Left renal cortex interstitium (tissue), 4 donors: ENCODE data around the gene LRP1B. TPM values are rescaled to one million over a fixed set of nuclear protein-coding genes. Genes with fewer than 3 reads are reported as not detected.

Experiments
- DNase-seq, 4 donors: peaks; one replicate each; pipeline ENCODE4 v3.0.0-alpha.2; 2013; ENCODE audit warnings: low read depth in 4 of 4, low spot score in 2 of 4, missing footprints in 1 of 4
- polyA plus RNA-seq, 4 donors: library from polyadenylated mRNA; unstranded; fragments of 120-200 nt; gene quantifications; one replicate each; pipeline ENCODE4 v1.2.1, GENCODE V29; 2013; ENCODE audit not compliant: insufficient read length in 4 of 4

LRP1B gene
- polyA plus RNA-seq = under 1 TPM; 0.82 to 0.99 (median 0.93) TPM

DNA sequence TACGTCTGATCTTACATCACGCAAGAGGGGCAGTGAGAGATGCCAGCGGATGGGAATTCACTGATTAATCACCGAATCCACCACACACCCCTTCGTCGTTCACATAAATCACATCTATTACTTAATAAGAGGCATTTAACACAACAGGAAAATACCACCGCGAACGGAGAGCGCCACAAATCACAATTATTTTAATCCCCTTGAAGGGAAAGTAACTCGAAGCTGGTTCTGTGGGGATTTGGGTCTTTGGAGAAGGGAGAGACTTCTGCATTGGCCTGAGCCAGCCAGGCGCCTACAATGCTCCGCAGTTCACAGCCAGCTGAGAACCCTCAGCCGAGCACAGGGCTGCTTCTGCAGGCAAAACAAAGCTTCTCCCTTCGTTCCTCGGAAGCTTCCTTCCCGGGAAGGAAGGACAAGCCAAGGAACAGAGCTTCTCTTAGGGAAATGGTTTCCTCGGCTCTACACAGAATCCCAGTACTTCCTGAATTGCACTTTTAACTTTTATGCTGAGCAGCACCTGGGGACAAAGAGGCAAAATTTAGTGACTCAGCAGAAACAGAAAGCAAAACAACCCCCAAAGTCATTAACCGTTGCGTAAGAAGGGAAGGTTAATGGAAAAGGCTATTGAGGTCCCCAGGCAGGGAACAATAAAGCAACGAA, at the start of gene LRP1B:
Gene LRP1B, minus strand, starts transcription at position 7 of the 660 bp plus-strand sequence. CDS start 287 bp downstream, outside the sequence.
- DNase-seq = peak; percentile 26 to 71 (median 51)

GRCh38 chr2:142179686-142180085, 48.9 kb upstream of the LRP1B start:
- no peak for DNase-seq

GRCh38 chr2:142178604-142179003, 47.8 kb upstream of the LRP1B start:
- DNase-seq = no peak

DNA sequence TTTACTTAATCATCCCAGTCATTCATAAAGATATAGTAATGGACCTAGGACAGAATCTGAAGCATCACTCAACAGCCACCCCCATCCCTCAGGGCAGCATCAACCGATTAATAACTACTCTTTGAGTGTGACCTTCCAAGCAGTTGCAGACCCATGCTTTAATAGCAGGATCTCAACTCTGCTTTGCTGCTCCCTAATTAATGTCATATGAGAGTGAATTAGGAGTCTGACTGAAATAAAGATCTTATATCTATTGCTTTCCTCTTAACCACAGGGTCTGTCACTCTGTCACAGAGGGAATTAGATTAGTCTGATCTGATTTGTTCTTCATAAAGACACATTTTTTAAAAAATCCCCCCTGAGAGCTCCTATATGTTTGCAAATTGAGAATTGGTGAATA, 46.1 kb upstream of the LRP1B start:
- no peak for DNase-seq

- DNase-seq = no peak
These were observed 45.1 kb upstream of the LRP1B start for GRCh38 chr2:142175813-142176338.

DNA sequence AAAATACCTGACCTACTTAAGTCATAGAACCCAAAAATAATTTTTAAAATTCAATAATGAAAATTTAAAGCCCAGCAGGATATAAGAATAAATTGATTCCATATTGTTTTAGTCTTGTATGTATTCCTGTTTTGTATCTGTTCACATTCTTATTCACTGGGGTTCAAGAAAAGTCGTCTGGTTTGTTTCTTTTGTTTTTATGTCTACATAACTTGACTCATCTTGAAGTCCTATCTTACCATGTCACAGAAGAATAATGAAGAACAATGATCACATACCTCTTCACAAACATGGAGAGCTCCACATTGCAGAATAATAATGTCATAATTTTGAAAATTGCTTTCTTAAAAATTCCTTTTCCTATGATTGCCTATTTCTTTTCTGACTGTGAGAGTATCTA, 43.4 kb upstream of the LRP1B start:
- DNase-seq = no peak

- no peak for DNase-seq
These were observed 40.0 kb upstream of the LRP1B start for GRCh38 chr2:142170847-142171246.

- no peak for DNase-seq
These were observed 35.0 kb upstream of the LRP1B start for GRCh38 chr2:142165790-142166189.

DNA sequence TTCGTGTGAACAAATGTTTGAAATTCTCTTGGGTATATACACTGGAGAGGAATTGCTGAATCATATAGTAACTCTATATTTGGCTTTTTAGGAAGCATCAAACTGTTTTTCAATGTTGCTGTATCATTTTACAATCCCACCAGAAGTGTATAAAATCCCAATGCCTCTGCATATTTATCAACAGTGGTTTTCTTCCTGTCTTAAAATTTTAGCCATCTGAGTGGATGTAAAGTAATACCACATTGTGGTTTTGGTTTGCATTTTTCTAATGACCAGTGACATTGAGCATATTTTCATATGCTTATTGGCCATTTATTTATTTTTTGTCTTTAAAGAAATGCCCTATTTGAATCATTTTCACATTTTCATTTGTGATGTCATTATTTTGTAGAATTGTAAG, 22.8 kb upstream of the LRP1B start:
- DNase-seq = no peak

DNA sequence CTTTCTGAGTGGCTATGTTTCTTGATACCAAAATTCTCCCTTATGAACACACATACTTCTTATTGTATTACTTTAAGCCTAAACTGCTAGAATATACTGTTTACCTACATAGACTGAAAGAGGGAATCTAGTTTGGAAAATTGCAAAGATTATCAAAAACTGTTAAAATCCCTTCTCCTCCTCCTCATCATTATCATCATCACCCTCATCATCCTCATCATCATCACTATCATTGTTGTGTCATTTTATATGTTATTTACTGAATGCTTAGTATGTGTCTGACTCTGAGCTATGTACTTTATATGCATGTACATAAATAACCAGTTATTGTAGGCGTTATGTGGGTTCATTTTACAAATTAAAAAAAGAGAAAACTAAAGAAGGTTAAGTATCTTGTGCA, 19.6 kb upstream of the LRP1B start:
- no peak for DNase-seq

GRCh38 chr2:142144547-142144946, 13.7 kb upstream of the LRP1B start:
- DNase-seq = no peak

DNA sequence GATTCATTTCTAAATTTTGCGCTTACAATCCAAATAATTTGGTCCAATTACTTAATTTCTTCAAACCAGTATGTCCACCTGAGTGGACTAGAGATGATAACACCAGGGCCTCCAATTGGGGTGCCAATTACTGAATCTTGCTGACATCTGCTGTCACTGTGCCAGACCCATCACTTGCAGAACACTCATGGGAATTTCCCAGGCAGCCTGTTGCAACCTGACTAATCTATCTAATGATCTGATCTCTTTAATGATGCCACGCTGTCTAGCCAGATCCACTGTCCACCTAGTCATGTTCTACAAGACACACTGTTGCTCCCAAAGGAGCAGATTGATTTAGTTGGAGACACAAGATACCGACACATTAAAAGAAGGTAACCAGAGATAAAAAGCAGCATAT, 11.8 kb upstream of the LRP1B start:
- DNase-seq = no peak

DNA sequence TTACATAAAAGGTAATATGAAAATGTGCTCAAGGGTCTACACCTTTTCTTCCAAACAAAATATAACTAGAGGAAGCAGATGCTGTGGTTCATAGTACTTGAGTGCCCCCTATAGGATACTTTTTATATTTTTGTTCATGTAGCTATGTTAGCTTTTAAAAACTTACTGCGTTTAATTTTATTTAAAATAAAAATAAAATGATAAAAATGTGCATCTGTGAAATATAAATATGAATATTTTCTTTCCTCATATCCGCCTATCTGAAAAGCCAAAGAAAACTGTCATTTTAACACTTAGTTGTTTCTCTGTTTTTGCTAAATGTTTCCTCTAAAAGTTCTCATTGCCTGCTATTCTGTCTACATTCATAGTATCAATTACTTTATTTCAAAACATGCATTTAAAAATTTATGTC, 9.6 kb upstream of the LRP1B start:
- peak in 1 of 4 donors; percentile 29 for DNase-seq

DNA sequence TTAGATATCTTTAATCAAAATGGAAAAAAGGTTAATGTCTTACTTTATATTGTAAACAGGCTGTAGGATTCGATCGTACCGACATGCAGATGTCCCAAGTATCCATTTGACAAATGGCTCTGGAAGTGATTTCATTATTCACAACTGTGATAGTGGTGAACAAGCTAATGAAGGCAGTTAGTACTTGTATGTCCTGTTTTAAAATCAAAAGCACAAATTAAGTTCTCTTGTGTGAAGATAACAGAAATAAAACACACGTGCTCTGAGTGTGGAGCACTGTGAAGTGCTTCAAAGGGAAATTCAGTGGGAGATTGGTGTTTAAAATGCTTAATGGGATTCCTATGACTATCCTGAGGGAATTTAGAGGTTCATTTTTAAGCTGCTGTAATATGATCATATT, 8.6 kb upstream of the LRP1B start:
- no peak for DNase-seq

GRCh38 chr2:142136571-142136970, 5.8 kb upstream of the LRP1B start:
- DNase-seq = no peak

DNA sequence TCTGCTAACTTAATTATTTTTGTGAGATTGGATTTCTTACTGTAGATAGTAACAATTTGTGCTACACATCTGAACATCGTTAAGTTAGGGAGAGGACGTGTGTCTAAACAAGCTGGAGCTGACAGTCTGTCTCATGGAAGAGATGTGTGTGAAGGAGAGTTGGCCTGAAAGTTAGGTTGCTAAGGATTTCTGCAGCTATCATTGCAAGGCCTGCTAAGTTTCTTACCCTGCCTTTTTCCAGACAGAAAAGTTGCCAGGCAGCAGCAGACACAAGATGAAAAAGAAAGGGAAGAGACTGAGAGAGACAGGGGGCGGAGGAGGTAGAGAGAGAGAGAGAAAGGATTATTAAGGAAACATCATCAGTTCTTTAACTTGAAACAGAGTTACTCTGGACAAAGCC, 4.1 kb upstream of the LRP1B start:
- DNase-seq = no peak

- DNase-seq = peak; percentile 56 to 79 (median 67)
These were observed 456 bp downstream of the LRP1B start for GRCh38 chr2:142130111-142131009.

DNA sequence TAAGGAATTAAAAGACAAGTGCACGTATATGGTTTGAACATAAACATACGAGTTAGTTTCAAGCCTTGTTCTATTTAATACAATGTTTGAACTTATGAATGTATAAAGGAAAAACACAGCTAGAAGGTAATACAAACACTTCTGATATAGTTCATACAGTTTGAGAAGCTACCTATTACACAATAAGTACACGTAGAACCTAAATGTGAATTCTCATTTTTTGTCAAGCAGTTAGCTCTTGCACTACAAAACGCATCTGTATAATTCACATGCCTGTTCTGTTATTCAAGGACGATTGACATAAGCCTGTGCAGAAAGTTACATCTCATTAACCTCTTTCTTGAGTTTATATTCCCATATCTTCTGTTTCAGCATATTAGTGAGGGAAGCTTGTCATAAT, 2.7 kb downstream of the LRP1B start:
- no peak for DNase-seq

DNA sequence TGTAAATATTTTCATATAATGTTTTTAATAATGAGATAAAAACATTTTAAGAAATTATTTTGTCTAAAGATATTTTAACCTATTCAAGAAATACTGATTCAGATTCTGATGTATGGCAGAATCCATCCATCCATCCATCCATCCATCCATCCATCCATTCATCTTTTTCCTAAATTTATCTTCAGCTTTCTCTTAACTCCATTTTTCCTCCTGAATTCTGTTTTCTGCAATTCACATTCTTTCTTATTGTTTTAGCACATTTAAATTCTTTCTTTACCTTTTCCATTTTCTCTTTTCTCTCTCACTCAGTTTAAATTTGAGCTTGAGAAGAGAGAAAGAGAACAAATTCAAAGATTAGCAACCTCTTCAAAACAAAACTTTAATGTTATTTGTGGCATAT, 3.6 kb downstream of the LRP1B start:
- DNase-seq = no peak

DNA sequence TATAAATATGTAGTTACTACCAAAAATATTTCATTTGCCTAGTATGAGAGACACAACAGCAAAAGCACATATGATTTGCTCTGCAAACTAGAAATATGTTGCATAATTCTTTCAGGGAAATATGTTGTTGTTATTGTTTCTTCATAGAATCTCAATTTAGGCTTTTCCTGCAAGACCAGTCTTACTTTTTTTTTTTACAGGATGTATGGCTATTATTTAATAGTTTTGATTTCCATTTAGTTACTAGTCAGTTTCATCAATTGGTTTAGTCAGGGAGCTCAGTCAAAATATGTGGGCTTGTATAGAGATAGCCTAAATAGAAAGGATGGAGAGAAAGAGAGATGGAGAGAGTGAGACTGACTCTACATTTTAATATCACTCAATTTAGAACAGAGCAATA, 6.1 kb downstream of the LRP1B start:
- no peak for DNase-seq

GRCh38 chr2:142119347-142119746, 11.5 kb downstream of the LRP1B start:
- no peak for DNase-seq

DNA sequence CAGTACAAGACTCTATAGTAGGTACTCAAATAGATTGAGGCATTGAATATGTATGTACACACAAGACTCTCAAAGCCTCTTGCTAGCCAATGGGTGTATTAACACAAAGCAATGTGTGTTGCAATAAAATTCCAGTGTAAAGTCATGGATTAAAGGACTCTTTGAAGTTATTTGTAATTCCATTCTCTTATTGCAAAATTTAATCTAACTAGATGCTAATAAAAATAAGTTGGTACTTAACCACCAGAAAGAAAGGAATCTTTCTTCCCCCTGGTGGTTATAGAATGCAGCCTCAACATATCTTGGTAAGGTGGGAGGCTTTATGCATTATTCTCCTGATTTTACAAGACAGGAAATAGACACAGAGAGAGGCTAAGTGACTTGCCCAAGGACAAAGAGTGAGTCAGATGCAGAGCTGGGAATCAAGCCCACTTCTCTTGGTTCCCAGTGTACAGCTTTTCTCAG, 18.0 kb downstream of the LRP1B start:
- no peak for DNase-seq
